Neural cell (in vitro differentiated cells): ENCODE results near the gene KLHDC1. TPM values are rescaled to one million over a fixed set of nuclear protein-coding genes. Genes with fewer than 3 reads are reported as not detected.
"Not testable (repeated sequence)": the region's sequence is repeated elsewhere in the genome, so short reads cannot be mapped to it uniquely, and the experiment has no call there.

Source experiments
- H2AFZ ChIP-seq: fragments of 200-600, 300-800 bp; sonication (generic), shearing (Covaris generic); 2 replicates; pipeline ENCODE4 v1.6.0; 2014; ENCODE audit warnings: low read depth, mild to moderate bottlenecking, antibody characterized with exemption, low read length, moderate library complexity
- H3F3A ChIP-seq: fragments of 200-600 bp; shearing (Covaris generic); 2 replicates; pipeline ENCODE4 v1.6.1; 2016; ENCODE audit warnings: mild to moderate bottlenecking, moderate library complexity, mixed read lengths, antibody characterized with exemption, low read length; ENCODE audit not compliant: insufficient read depth, poor library complexity, severe bottlenecking
- H3K27ac ChIP-seq: fragments of 200-600, 300-800 bp; sonication (generic), shearing (Covaris generic); 2 replicates; pipeline ENCODE4 v1.5.1; 2014; ENCODE audit warnings: mild to moderate bottlenecking, low read length, moderate library complexity
- H3K27me3 ChIP-seq: fragments of 300-800, 200-600 bp; sonication (generic), shearing (Covaris generic); 2 replicates; pipeline ENCODE4 v1.6.0; 2014; ENCODE audit warnings: mild to moderate bottlenecking, low read depth, low read length, moderate library complexity; ENCODE audit not compliant: insufficient read depth
- H3K36me3 ChIP-seq: fragments of 300-800, 200-600 bp; sonication (generic), shearing (Covaris generic); 2 replicates; pipeline ENCODE4 v1.5.1; 2014; ENCODE audit warnings: mild to moderate bottlenecking, antibody characterized with exemption, low read length, moderate library complexity; ENCODE audit not compliant: insufficient read depth
- H3K4me2 ChIP-seq: fragments of 300-800, 200-600 bp; sonication (generic), shearing (Covaris generic); 2 replicates; pipeline ENCODE4 v1.6.0; 2014; ENCODE audit warnings: mild to moderate bottlenecking, low read length
- H3K4me3 ChIP-seq: fragments of 300-800, 200-600 bp; sonication (generic), shearing (Covaris generic); 2 replicates; pipeline ENCODE4 v1.5.1; 2014; ENCODE audit warnings: mild to moderate bottlenecking, low read length, moderate library complexity
- H3K79me2 ChIP-seq: fragments of 200-600 bp; shearing (Covaris generic); replicated peaks from 2 replicates; pipeline ENCODE4 v1.6.0; 2014; ENCODE audit warnings: mild to moderate bottlenecking, low read length, moderate library complexity; ENCODE audit not compliant: insufficient read depth
- H3K9ac ChIP-seq: fragments of 300-800, 200-600 bp; sonication (generic), shearing (Covaris generic); 2 replicates; pipeline ENCODE4 v1.6.1; 2016; ENCODE audit warnings: mild to moderate bottlenecking, low read length, mixed read lengths
- H3K9me2 ChIP-seq: fragments of 200-600 bp; shearing (Covaris generic); 2 replicates; pipeline ENCODE4 v1.6.1; 2016; ENCODE audit warnings: mild to moderate bottlenecking, low read length, mixed read lengths; ENCODE audit not compliant: insufficient read depth
- H3K9me3 ChIP-seq: fragments of 200-600, 300-800 bp; sonication (generic), shearing (Covaris generic); 2 replicates; pipeline ENCODE4 v1.6.1; 2016; ENCODE audit warnings: mild to moderate bottlenecking, mixed run types, low read length, moderate library complexity, mixed read lengths
- H4K20me1 ChIP-seq: fragments of 200-600 bp; shearing (Covaris generic); 2 replicates; pipeline ENCODE4 v1.6.1; 2016; ENCODE audit warnings: mild to moderate bottlenecking, mixed run types; ENCODE audit not compliant: insufficient read depth
- EP300 ChIP-seq: fragments of 450-650 bp; conservative IDR thresholded peaks from 2 replicates; pipeline ENCODE4 v1.6.1; 2014; ENCODE audit warnings: antibody characterized with exemption, mild to moderate bottlenecking, moderate library complexity; ENCODE audit not compliant: poor library complexity, severe bottlenecking
- EZH2 ChIP-seq: fragments of 200-600, 300-800 bp; shearing (Covaris generic), sonication (generic); IDR thresholded peaks from 2 replicates; pipeline ENCODE4 v1.6.1; 2014; ENCODE audit warnings: antibody characterized with exemption, low read length, borderline replicate concordance, mild to moderate bottlenecking; ENCODE audit not compliant: insufficient read depth, poor library complexity, severe bottlenecking
- MXI1 ChIP-seq: fragments of 450-650 bp; conservative IDR thresholded peaks from 2 replicates; pipeline ENCODE4 v1.6.1; 2014; ENCODE audit warnings: antibody characterized with exemption, mild to moderate bottlenecking; ENCODE audit not compliant: poor library complexity, severe bottlenecking
- POLR2AphosphoS5 ChIP-seq: IDR thresholded peaks from 2 replicates; pipeline ENCODE4 v1.6.1; 2012
- RAD21 ChIP-seq: fragments of 450-650 bp; conservative IDR thresholded peaks from 2 replicates; pipeline ENCODE4 v1.6.1; 2014; ENCODE audit warnings: antibody characterized with exemption, mild to moderate bottlenecking, moderate library complexity
- SMC3 ChIP-seq: fragments of 450-650 bp; conservative IDR thresholded peaks from 2 replicates; pipeline ENCODE4 v1.6.1; 2014; ENCODE audit warnings: antibody characterized with exemption, mild to moderate bottlenecking, moderate library complexity; ENCODE audit not compliant: poor library complexity
- TAF1 ChIP-seq: IDR thresholded peaks from 2 replicates; pipeline ENCODE4 v1.6.1; 2012; ENCODE audit warnings: low read depth
- polyA plus RNA-seq: library from polyadenylated mRNA; depleted of rRNA; stranded (reverse); fragments of >200 nt; gene quantifications from 2 replicates; pipeline ENCODE4 v1.2.3, GENCODE V29; 2014
- TF ChIP-seq, protein P1 (sequence below): fragments of 450-650 bp; IDR thresholded peaks from 2 replicates; pipeline ENCODE4 v1.5.1; 2014; ENCODE audit warnings: antibody characterized with exemption, mild to moderate bottlenecking, moderate library complexity; ENCODE audit not compliant: poor library complexity, severe bottlenecking
- TF ChIP-seq, protein P2 (sequence below): IDR thresholded peaks from 2 replicates; pipeline ENCODE4 v1.6.1; 2012; ENCODE audit warnings: borderline replicate concordance

KLHDC1 gene
- polyA plus RNA-seq, 1 donor from 2014 or later, result 6.5 TPM

DNA sequence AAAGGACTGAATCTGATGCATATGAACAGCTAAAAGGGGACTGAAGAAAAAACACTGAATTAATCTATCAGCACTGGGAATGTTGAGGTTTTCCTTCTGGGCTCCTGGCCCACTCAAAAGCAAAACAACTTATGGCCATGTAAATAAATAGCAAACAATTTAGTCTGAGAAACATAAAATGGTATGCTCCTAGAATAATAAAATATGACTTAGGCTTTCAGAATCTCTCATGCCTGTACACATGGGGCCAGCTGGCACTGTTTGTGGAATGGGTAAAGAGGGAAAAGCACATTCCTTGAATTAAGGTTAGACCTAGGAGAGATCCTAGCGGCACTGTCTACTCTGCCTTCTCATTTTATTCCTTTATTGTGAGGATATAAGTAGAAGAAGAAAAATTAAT is 81.2 kb downstream of the KLHDC1 start:
- peaks cover 5% of the 10 kb centered on the region for H4K20me1 ChIP-seq
- no peaks in the 10 kb centered on the region for H3F3A ChIP-seq
- H3K4me3 ChIP-seq, result no peak overlapping the region
- H3K9me3 ChIP-seq, result no peaks in the 10 kb centered on the region
- H2AFZ ChIP-seq, result no peak overlapping the region
- H3K36me3 ChIP-seq, result peaks cover 4% of the 10 kb centered on the region
- no peak overlapping the region for H3K4me2 ChIP-seq
- no peak overlapping the region for H3K9ac ChIP-seq
- peaks cover 35% of the 10 kb centered on the region for H3K79me2 ChIP-seq
- TF ChIP-seq, protein P1, sequence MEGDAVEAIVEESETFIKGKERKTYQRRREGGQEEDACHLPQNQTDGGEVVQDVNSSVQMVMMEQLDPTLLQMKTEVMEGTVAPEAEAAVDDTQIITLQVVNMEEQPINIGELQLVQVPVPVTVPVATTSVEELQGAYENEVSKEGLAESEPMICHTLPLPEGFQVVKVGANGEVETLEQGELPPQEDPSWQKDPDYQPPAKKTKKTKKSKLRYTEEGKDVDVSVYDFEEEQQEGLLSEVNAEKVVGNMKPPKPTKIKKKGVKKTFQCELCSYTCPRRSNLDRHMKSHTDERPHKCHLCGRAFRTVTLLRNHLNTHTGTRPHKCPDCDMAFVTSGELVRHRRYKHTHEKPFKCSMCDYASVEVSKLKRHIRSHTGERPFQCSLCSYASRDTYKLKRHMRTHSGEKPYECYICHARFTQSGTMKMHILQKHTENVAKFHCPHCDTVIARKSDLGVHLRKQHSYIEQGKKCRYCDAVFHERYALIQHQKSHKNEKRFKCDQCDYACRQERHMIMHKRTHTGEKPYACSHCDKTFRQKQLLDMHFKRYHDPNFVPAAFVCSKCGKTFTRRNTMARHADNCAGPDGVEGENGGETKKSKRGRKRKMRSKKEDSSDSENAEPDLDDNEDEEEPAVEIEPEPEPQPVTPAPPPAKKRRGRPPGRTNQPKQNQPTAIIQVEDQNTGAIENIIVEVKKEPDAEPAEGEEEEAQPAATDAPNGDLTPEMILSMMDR, result no peak
- TF ChIP-seq, protein P2, sequence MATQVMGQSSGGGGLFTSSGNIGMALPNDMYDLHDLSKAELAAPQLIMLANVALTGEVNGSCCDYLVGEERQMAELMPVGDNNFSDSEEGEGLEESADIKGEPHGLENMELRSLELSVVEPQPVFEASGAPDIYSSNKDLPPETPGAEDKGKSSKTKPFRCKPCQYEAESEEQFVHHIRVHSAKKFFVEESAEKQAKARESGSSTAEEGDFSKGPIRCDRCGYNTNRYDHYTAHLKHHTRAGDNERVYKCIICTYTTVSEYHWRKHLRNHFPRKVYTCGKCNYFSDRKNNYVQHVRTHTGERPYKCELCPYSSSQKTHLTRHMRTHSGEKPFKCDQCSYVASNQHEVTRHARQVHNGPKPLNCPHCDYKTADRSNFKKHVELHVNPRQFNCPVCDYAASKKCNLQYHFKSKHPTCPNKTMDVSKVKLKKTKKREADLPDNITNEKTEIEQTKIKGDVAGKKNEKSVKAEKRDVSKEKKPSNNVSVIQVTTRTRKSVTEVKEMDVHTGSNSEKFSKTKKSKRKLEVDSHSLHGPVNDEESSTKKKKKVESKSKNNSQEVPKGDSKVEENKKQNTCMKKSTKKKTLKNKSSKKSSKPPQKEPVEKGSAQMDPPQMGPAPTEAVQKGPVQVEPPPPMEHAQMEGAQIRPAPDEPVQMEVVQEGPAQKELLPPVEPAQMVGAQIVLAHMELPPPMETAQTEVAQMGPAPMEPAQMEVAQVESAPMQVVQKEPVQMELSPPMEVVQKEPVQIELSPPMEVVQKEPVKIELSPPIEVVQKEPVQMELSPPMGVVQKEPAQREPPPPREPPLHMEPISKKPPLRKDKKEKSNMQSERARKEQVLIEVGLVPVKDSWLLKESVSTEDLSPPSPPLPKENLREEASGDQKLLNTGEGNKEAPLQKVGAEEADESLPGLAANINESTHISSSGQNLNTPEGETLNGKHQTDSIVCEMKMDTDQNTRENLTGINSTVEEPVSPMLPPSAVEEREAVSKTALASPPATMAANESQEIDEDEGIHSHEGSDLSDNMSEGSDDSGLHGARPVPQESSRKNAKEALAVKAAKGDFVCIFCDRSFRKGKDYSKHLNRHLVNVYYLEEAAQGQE, result no peak
- TF ChIP-seq TAF1 (no peak), MXI1 (no peak), EZH2 (no peak), POLR2AphosphoS5 (no peak), RAD21 (no peak), EP300 (no peak), SMC3 (no peak)
- no peaks in the 10 kb centered on the region for H3K27me3 ChIP-seq
- no peak overlapping the region for H3K27ac ChIP-seq
- H3K9me2 ChIP-seq, result no peaks in the 10 kb centered on the region

DNA sequence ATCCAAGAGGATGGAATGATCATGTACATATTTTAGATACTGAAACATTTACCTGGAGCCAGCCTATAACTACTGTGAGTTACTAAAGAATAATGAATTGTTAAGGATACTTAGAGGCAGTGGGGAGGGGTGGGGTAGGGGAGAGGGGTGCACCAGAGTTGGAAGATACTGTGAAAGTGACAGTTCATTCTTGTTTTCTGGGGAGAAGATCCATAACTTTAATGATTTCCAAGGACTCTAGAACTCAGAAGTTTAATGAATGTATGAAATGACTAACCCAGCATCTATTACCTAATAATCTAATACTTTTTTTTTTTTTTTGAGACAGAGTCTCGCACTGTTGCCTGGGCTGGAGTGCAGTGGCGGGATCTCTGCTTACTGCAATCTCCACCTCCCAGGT is 85.5 kb downstream of the KLHDC1 start:
- Histone ChIP-seq H3K9ac (no peak overlapping the region), H3K9me2 (no peaks in the 10 kb centered on the region), H3K4me3 (no peak overlapping the region), H2AFZ (no peak overlapping the region), H4K20me1 (no peaks in the 10 kb centered on the region), H3K9me3 (no peaks in the 10 kb centered on the region), H3K79me2 (peaks cover 4% of the 10 kb centered on the region), H3K36me3 (peaks cover 35% of the 10 kb centered on the region), H3K27ac (no peak overlapping the region), H3K27me3 (no peaks in the 10 kb centered on the region), H3K4me2 (no peak overlapping the region), H3F3A (no peaks in the 10 kb centered on the region)
- TF ChIP-seq EP300, result no peak
- TF ChIP-seq TAF1, result no peak
- no peak for TF ChIP-seq RAD21
- TF ChIP-seq, protein P1, result no peak
- TF ChIP-seq, protein P2, result no peak

DNA sequence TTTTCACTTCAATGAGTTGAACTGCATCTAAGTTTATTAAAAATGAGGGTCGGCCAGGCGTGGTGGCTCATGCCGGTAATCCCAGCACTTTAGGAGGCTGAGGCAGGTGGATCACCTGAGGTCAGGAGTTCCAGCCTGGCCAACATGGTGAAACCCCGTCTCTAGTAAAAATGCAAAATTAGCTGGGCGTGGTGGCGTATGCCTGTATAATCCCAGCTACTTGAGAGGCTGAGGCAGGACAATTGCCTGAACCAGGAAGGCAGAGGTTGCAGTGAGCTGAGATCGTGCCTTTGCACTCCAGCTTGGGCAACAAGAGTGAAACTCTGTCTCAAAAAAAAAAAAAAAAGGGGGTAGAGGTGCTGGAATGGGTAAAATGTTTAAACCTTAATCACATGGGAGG is 88.1 kb downstream of the KLHDC1 start:
- not testable (repeated sequence) for H3K9me2 ChIP-seq, H3K27me3 ChIP-seq, H3K4me2 ChIP-seq, H3K4me3 ChIP-seq, H3F3A ChIP-seq, H2AFZ ChIP-seq, H3K79me2 ChIP-seq, H3K9me3 ChIP-seq, H3K9ac ChIP-seq, H3K27ac ChIP-seq, H4K20me1 ChIP-seq
- peaks cover 35% of the 10 kb centered on the region for H3K36me3 ChIP-seq
